ENCODE results near the gene EID2.

GRCh38 chr19:39582442-39582841 lies 42.5 kb upstream of the EID2 start:
- TF ChIP-seq CTCF (IDR thresholded peaks at IDR 0.05) (no peak), POLR2A (IDR thresholded peaks at IDR 0.05) (no peak)
